Body of pancreas (tissue), 4 donors: ENCODE measurements around the gene POLH.

Source experiments
- POLR2A ChIP-seq, 3 donors: fragments of 450-650 bp; IDR thresholded peaks; one replicate each; pipeline ENCODE4 v1.6.1; 2016; ENCODE audit warnings: antibody characterized with exemption in 3 of 3, mild to moderate bottlenecking in 2 of 3
- TF ChIP-seq, protein P1 (sequence below), 7 experiments: fragments of 450-650 bp in 4 of 7; fragments of 200-600 bp in 3 of 7; sonication (generic) in 3 of 7; IDR thresholded peaks; one replicate each; pipeline ENCODE4 v1.5.1; 2016 to 2019; ENCODE audit warnings: antibody characterized with exemption in 7 of 7

GRCh38 chr6:43588194-43588593, 12.2 kb downstream of the POLH start:
- TF ChIP-seq, protein P1, sequence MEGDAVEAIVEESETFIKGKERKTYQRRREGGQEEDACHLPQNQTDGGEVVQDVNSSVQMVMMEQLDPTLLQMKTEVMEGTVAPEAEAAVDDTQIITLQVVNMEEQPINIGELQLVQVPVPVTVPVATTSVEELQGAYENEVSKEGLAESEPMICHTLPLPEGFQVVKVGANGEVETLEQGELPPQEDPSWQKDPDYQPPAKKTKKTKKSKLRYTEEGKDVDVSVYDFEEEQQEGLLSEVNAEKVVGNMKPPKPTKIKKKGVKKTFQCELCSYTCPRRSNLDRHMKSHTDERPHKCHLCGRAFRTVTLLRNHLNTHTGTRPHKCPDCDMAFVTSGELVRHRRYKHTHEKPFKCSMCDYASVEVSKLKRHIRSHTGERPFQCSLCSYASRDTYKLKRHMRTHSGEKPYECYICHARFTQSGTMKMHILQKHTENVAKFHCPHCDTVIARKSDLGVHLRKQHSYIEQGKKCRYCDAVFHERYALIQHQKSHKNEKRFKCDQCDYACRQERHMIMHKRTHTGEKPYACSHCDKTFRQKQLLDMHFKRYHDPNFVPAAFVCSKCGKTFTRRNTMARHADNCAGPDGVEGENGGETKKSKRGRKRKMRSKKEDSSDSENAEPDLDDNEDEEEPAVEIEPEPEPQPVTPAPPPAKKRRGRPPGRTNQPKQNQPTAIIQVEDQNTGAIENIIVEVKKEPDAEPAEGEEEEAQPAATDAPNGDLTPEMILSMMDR (IDR thresholded peaks at IDR 0.05), result no peak
- no peak for TF ChIP-seq POLR2A (IDR thresholded peaks at IDR 0.05)
